ENCODE results near the gene ERCC6. TPM values are rescaled to one million over a fixed set of nuclear protein-coding genes. Genes with fewer than 3 reads are reported as not detected.
A peak's percentile ranks its signal among the peaks of the same experiment; 100 is the strongest.

Gene ERCC6
- total RNA-seq, 5 donors from 2014 or later (not counting 1 experiment from before 2014, with no cell fraction given) = 34.6 to 40.7 (median 39.1) TPM

GRCh38 chr10:49502358-49502757 is 36.6 kb downstream of the ERCC6 start:
- Mint-ChIP-seq H3K36me3 (peaks cover 51% of the 10 kb centered on the region), H3K27ac (no peak overlapping the region), H3K27me3 (no peaks in the 10 kb centered on the region), H3K4me3 (no peak overlapping the region), H3K4me1 (peaks cover 8 to 16% (median 9%) of the 10 kb centered on the region in 3 donors), H3K9me3 (no peaks in the 10 kb centered on the region)
- Histone ChIP-seq H3K36me3 (ENCODE audit: control insufficient read depth in 2 of 2, extremely low read depth in 1 of 2, insufficient read depth in 1 of 2, low read length in 1 of 2) (peaks cover 0 to 11% of the 10 kb centered on the region in 2 donors), H3K27ac (ENCODE audit: low read length) (no peak overlapping the region), H3K9me3 (no peaks in the 10 kb centered on the region), H3K4me3 (ENCODE audit: control insufficient read depth in 1 of 2, extremely low read depth in 1 of 2, low read length in 1 of 2) (no peak overlapping the region), H3K4me1 (ENCODE audit: control insufficient read depth in 1 of 2, extremely low read depth in 1 of 2, insufficient read depth in 2 of 2, low read length in 2 of 2) (no peaks in the 10 kb centered on the region), H3K27me3 (replicated peaks in 1 of 2; ENCODE audit: control insufficient read depth in 2 of 2, extremely low read depth in 1 of 2, insufficient read depth in 2 of 2, low read length in 1 of 2) (no peaks in the 10 kb centered on the region)
- no CpG with 5 or more reads among the region's 2 CpGs for WGBS (ENCODE audit: insufficient coverage)
- CTCF ChIA-PET = interaction anchor here in 1 of 2 donors (1.3 kb wide), 1 partner anchor 10 kb away, joined by 5 read pairs; no protein-coding TSS in a partner anchor
- no peak for ATAC-seq (replicated peaks in 1 of 4)
- POLR2A ChIA-PET = no interaction called here
- DNase-seq = no peak

GRCh38 chr10:49500412-49500811 is 38.5 kb downstream of the ERCC6 start:
- Mint-ChIP-seq H3K27me3 (no peaks in the 10 kb centered on the region), H3K4me1 (peaks cover 6 to 9% (median 9%) of the 10 kb centered on the region in 3 donors), H3K9me3 (no peaks in the 10 kb centered on the region), H3K4me3 (no peak overlapping the region), H3K36me3 (peaks cover 54% of the 10 kb centered on the region), H3K27ac (no peak overlapping the region)
- Histone ChIP-seq H3K4me1 (ENCODE audit: control insufficient read depth in 1 of 2, extremely low read depth in 1 of 2, insufficient read depth in 2 of 2, low read length in 2 of 2) (no peaks in the 10 kb centered on the region), H3K36me3 (ENCODE audit: control insufficient read depth in 2 of 2, extremely low read depth in 1 of 2, insufficient read depth in 1 of 2, low read length in 1 of 2) (peaks cover 0 to 14% of the 10 kb centered on the region in 2 donors), H3K4me3 (ENCODE audit: control insufficient read depth in 1 of 2, extremely low read depth in 1 of 2, low read length in 1 of 2) (no peak overlapping the region), H3K27ac (ENCODE audit: low read length) (no peak overlapping the region), H3K27me3 (replicated peaks in 1 of 2; ENCODE audit: control insufficient read depth in 2 of 2, extremely low read depth in 1 of 2, insufficient read depth in 2 of 2, low read length in 1 of 2) (no peaks in the 10 kb centered on the region), H3K9me3 (no peaks in the 10 kb centered on the region)
- WGBS (ENCODE audit: insufficient coverage) = 71% methylated on average over 1 of the region's 1 CpG
- POLR2A ChIA-PET = no interaction called here
- DNase-seq (no peak), ATAC-seq (replicated peaks in 1 of 4) (no peak)
- CTCF ChIA-PET = interaction anchor here in 1 of 2 donors (0.7 to 1.7 kb wide), 2 partner anchors 10 to 823 kb away, joined by 3 to 5 read pairs; no protein-coding TSS in a partner anchor

- no CpG with 5 or more reads among the region's 5 CpGs for WGBS (ENCODE audit: insufficient coverage)
- H3K27me3 Mint-ChIP-seq = no peaks in the 10 kb centered on the region
- H3K9me3 ChIP-seq = no peaks in the 10 kb centered on the region
- H3K9me3 Mint-ChIP-seq = no peaks in the 10 kb centered on the region
- H3K27ac Mint-ChIP-seq = no peak overlapping the region
- DNase-seq (no peak), ATAC-seq (replicated peaks in 1 of 4) (peak in 1 of 4 experiments; percentile 51)
- H3K4me3 Mint-ChIP-seq = no peak overlapping the region
- H3K4me1 Mint-ChIP-seq = peaks cover 6 to 12% (median 9%) of the 10 kb centered on the region in 3 donors
- ChIA-PET CTCF (interaction anchor here in 1 of 2 donors (1.7 kb wide), 1 partner anchor 11 kb away, joined by 5 read pairs; no protein-coding TSS in a partner anchor), POLR2A (interaction anchor here in 1 of 2 donors (0.7 kb wide), 1 partner anchor 63 kb away, joined by 3 read pairs; no protein-coding TSS in a partner anchor)
- H3K27me3 ChIP-seq (replicated peaks in 1 of 2; ENCODE audit: control insufficient read depth in 2 of 2, extremely low read depth in 1 of 2, insufficient read depth in 2 of 2, low read length in 1 of 2) = no peaks in the 10 kb centered on the region
- peaks cover 0 to 6% of the 10 kb centered on the region in 2 donors for H3K36me3 ChIP-seq (ENCODE audit: control insufficient read depth in 2 of 2, extremely low read depth in 1 of 2, insufficient read depth in 1 of 2, low read length in 1 of 2)
- H3K4me1 ChIP-seq (ENCODE audit: control insufficient read depth in 1 of 2, extremely low read depth in 1 of 2, insufficient read depth in 2 of 2, low read length in 2 of 2) = no peaks in the 10 kb centered on the region
- H3K27ac ChIP-seq (ENCODE audit: low read length) = no peak overlapping the region
- H3K36me3 Mint-ChIP-seq = peaks cover 54% of the 10 kb centered on the region
- H3K4me3 ChIP-seq (ENCODE audit: control insufficient read depth in 1 of 2, extremely low read depth in 1 of 2, low read length in 1 of 2) = no peak overlapping the region
These were observed 39.5 kb downstream of the ERCC6 start for GRCh38 chr10:49499305-49499851.

GRCh38 chr10:49498425-49498824 is 40.5 kb downstream of the ERCC6 start:
- no CpG with 5 or more reads among the region's 2 CpGs for WGBS (ENCODE audit: insufficient coverage)
- POLR2A ChIA-PET = no interaction called here
- H3K4me1 ChIP-seq (ENCODE audit: control insufficient read depth in 1 of 2, extremely low read depth in 1 of 2, insufficient read depth in 2 of 2, low read length in 2 of 2) = no peaks in the 10 kb centered on the region
- H3K27me3 Mint-ChIP-seq = no peaks in the 10 kb centered on the region
- peaks cover 6 to 12% (median 9%) of the 10 kb centered on the region in 3 donors for H3K4me1 Mint-ChIP-seq
- no peak overlapping the region for H3K27ac Mint-ChIP-seq
- DNase-seq = no peak
- no peak overlapping the region for H3K4me3 Mint-ChIP-seq
- ATAC-seq (replicated peaks in 1 of 4) = no peak
- no peak overlapping the region for H3K4me3 ChIP-seq (ENCODE audit: control insufficient read depth in 1 of 2, extremely low read depth in 1 of 2, low read length in 1 of 2)
- H3K9me3 ChIP-seq = no peaks in the 10 kb centered on the region
- peaks cover 56% of the 10 kb centered on the region for H3K36me3 Mint-ChIP-seq
- H3K36me3 ChIP-seq (ENCODE audit: control insufficient read depth in 2 of 2, extremely low read depth in 1 of 2, insufficient read depth in 1 of 2, low read length in 1 of 2) = peaks cover 3 to 6% of the 10 kb centered on the region in 2 donors
- CTCF ChIA-PET = no interaction called here
- H3K27ac ChIP-seq (ENCODE audit: low read length) = no peak overlapping the region
- H3K9me3 Mint-ChIP-seq = no peaks in the 10 kb centered on the region
- no peaks in the 10 kb centered on the region for H3K27me3 ChIP-seq (replicated peaks in 1 of 2; ENCODE audit: control insufficient read depth in 2 of 2, extremely low read depth in 1 of 2, insufficient read depth in 2 of 2, low read length in 1 of 2)

- CTCF ChIA-PET = interaction anchor here in 1 of 2 donors (1.3 kb wide), 1 partner anchor 15 kb away, joined by 3 read pairs; no protein-coding TSS in a partner anchor
- H3K4me1 Mint-ChIP-seq = peaks cover 6 to 12% (median 9%) of the 10 kb centered on the region in 3 donors
- WGBS (ENCODE audit: insufficient coverage) = no CpG with 5 or more reads among the region's 2 CpGs
- H3K27ac Mint-ChIP-seq = no peak overlapping the region
- peaks cover 56% of the 10 kb centered on the region for H3K36me3 Mint-ChIP-seq
- POLR2A ChIA-PET = no interaction called here
- no peak for ATAC-seq (replicated peaks in 1 of 4)
- no peak overlapping the region for H3K4me3 Mint-ChIP-seq
- no peaks in the 10 kb centered on the region for H3K9me3 Mint-ChIP-seq
- Histone ChIP-seq H3K4me1 (ENCODE audit: control insufficient read depth in 1 of 2, extremely low read depth in 1 of 2, insufficient read depth in 2 of 2, low read length in 2 of 2) (no peaks in the 10 kb centered on the region), H3K27ac (ENCODE audit: low read length) (no peak overlapping the region), H3K36me3 (ENCODE audit: control insufficient read depth in 2 of 2, extremely low read depth in 1 of 2, insufficient read depth in 1 of 2, low read length in 1 of 2) (peaks cover 3 to 10% of the 10 kb centered on the region in 2 donors), H3K9me3 (no peaks in the 10 kb centered on the region), H3K4me3 (ENCODE audit: control insufficient read depth in 1 of 2, extremely low read depth in 1 of 2, low read length in 1 of 2) (no peak overlapping the region), H3K27me3 (replicated peaks in 1 of 2; ENCODE audit: control insufficient read depth in 2 of 2, extremely low read depth in 1 of 2, insufficient read depth in 2 of 2, low read length in 1 of 2) (no peaks in the 10 kb centered on the region)
- no peak for DNase-seq
- no peaks in the 10 kb centered on the region for H3K27me3 Mint-ChIP-seq
These were observed 41.6 kb downstream of the ERCC6 start for GRCh38 chr10:49497358-49497757.

GRCh38 chr10:49488056-49488717 is 50.7 kb downstream of the ERCC6 start:
- no peaks in the 10 kb centered on the region for H3K27me3 Mint-ChIP-seq
- H3K36me3 Mint-ChIP-seq = peaks cover 38% of the 10 kb centered on the region
- no peaks in the 10 kb centered on the region for H3K9me3 Mint-ChIP-seq
- H3K36me3 ChIP-seq (ENCODE audit: control insufficient read depth in 2 of 2, extremely low read depth in 1 of 2, insufficient read depth in 1 of 2, low read length in 1 of 2) = peaks cover 0 to 7% of the 10 kb centered on the region in 2 donors
- H3K27me3 ChIP-seq (replicated peaks in 1 of 2; ENCODE audit: control insufficient read depth in 2 of 2, extremely low read depth in 1 of 2, insufficient read depth in 2 of 2, low read length in 1 of 2) = no peaks in the 10 kb centered on the region
- H3K4me3 Mint-ChIP-seq = no peak overlapping the region
- H3K4me1 Mint-ChIP-seq = peaks cover 11 to 23% (median 20%) of the 10 kb centered on the region in 3 donors
- no CpG with 5 or more reads among the region's 8 CpGs for WGBS (ENCODE audit: insufficient coverage)
- ATAC-seq (replicated peaks in 1 of 4) (no peak), DNase-seq (no peak)
- CTCF ChIA-PET = interaction anchor here in 1 of 2 donors (1.2 kb wide), 1 partner anchor 23 kb away, joined by 3 read pairs; no protein-coding TSS in a partner anchor
- POLR2A ChIA-PET = interaction anchor here in 1 of 2 donors (0.6 kb wide), 1 partner anchor 76 kb away, joined by 7 read pairs; no protein-coding TSS in a partner anchor
- H3K27ac Mint-ChIP-seq = no peak overlapping the region
- H3K9me3 ChIP-seq = no peaks in the 10 kb centered on the region
- H3K4me1 ChIP-seq (ENCODE audit: control insufficient read depth in 1 of 2, extremely low read depth in 1 of 2, insufficient read depth in 2 of 2, low read length in 2 of 2) = no peaks in the 10 kb centered on the region
- no peak overlapping the region for H3K4me3 ChIP-seq (ENCODE audit: control insufficient read depth in 1 of 2, extremely low read depth in 1 of 2, low read length in 1 of 2)
- no peak overlapping the region for H3K27ac ChIP-seq (ENCODE audit: low read length)
